H1 (cell line): ENCODE data around the gene KCTD15. TPM values are rescaled to one million over a fixed set of nuclear protein-coding genes. Genes with fewer than 3 reads are reported as not detected.

ENCODE experiments used
- CTCF ChIA-PET: fragments of 300-600 bp; sonication (Branson Sonifier 250); formaldehyde crosslinking; loops from one replicate; lab custom pipeline; 2021; ENCODE audit not compliant: partially characterized antibody; lab: Charles Lee
- POLR2A ChIA-PET: fragments of 300-600 bp; sonication (Branson Sonifier 250); formaldehyde crosslinking; loops from one replicate; lab custom pipeline; 2021; ENCODE audit warnings: inconsistent platforms; ENCODE audit not compliant: partially characterized antibody; lab: Charles Lee
- DNase-seq, 2 experiments: peaks; one replicate each; pipeline versions ENCODE4 v3.0.0 to v3.0.0-alpha.2; 2010 to 2022; ENCODE audit warnings: low spot score in 2 of 2, low read depth in 1 of 2, mixed read lengths in 1 of 2
- FAIRE-seq: peaks from 2 replicates; lab custom pipeline; 2011; peaks lifted over from hg19 to GRCh38; lab: Jason Lieb, UNC
- H2AFZ ChIP-seq: 2 replicates; pipeline ENCODE4 v1.8.1; 2012; ENCODE audit warnings: low read length, inconsistent platforms
- H2AK5ac ChIP-seq: 2 replicates; pipeline ENCODE4 v1.6.1; 2013; ENCODE audit warnings: low read depth, low read length
- H2BK120ac ChIP-seq: replicated peaks from 2 replicates; pipeline ENCODE3; 2013; ENCODE audit warnings: low read depth, low read length, inconsistent platforms
- H2BK12ac ChIP-seq: 2 replicates; pipeline ENCODE4 v1.6.1; 2013; ENCODE audit warnings: low read depth, low read length
- H2BK15ac ChIP-seq: 2 replicates; pipeline ENCODE4 v1.6.1; 2013; ENCODE audit warnings: low read length
- H2BK20ac ChIP-seq: 2 replicates; pipeline ENCODE4 v1.6.1; 2013; ENCODE audit warnings: low read length
- H2BK5ac ChIP-seq: 2 replicates; pipeline ENCODE4 v1.6.1; 2013; ENCODE audit warnings: low read depth, low read length
- H3K14ac ChIP-seq: 2 replicates; pipeline ENCODE4 v1.6.1; 2013; ENCODE audit warnings: inconsistent platforms; ENCODE audit not compliant: insufficient read length
- H3K18ac ChIP-seq: 2 replicates; pipeline ENCODE4 v1.6.1; 2013; ENCODE audit warnings: low read length; ENCODE audit errors: extremely low read depth
- H3K23ac ChIP-seq: 2 replicates; pipeline ENCODE4 v1.6.1; 2013; ENCODE audit warnings: inconsistent platforms; ENCODE audit not compliant: insufficient read length
- H3K23me2 ChIP-seq: 2 replicates; pipeline ENCODE4 v1.6.1; 2013; ENCODE audit warnings: low read depth, low read length
- H3K27ac ChIP-seq: 2 replicates; pipeline ENCODE4 v1.6.1; 2011; ENCODE audit warnings: low read depth, low read length, inconsistent platforms
- H3K27me3 ChIP-seq, 4 experiments: replicated peaks in 1 of 4; 1 replicate in 1 of 4; 2 replicates in 3 of 4; pipeline versions ENCODE4 v1.6.1 to v1.8.1; 2011 to 2013; ENCODE audit warnings: low read length in 3 of 4, mild to moderate bottlenecking in 3 of 4, inconsistent platforms in 2 of 4, mixed read lengths in 2 of 4, moderate library complexity in 1 of 4; ENCODE audit not compliant: control insufficient read depth in 3 of 4, insufficient read depth in 3 of 4; ENCODE audit errors: extremely low read depth in 1 of 4
- H3K36me3 ChIP-seq, 4 experiments: 2 replicates each; pipeline versions ENCODE4 v1.6.1 to v1.8.1; 2011 to 2013; ENCODE audit warnings: mild to moderate bottlenecking in 4 of 4, low read length in 3 of 4, moderate library complexity in 2 of 4, control low read depth in 1 of 4, inconsistent platforms in 1 of 4; ENCODE audit not compliant: insufficient read depth in 4 of 4, control insufficient read depth in 2 of 4
- H3K4ac ChIP-seq: replicated peaks from 2 replicates; pipeline ENCODE3; 2013; ENCODE audit warnings: low read length, low read depth, mixed read lengths, inconsistent platforms; ENCODE audit not compliant: insufficient read length
- H3K4me1 ChIP-seq, 4 experiments: replicated peaks in 1 of 4; 1 replicate in 1 of 4; 2 replicates in 3 of 4; pipeline versions ENCODE4 v1.6.1 to v1.8.1; 2011 to 2013; ENCODE audit warnings: low read length in 3 of 4, inconsistent platforms in 2 of 4, mixed read lengths in 1 of 4; ENCODE audit not compliant: insufficient read depth in 4 of 4, control insufficient read depth in 3 of 4
- H3K4me2 ChIP-seq, 2 experiments: 2 replicates each; pipeline versions ENCODE4 v1.6.1 to v1.8.1; 2011 to 2013; ENCODE audit warnings: low read depth in 2 of 2, low read length in 2 of 2, control low read depth in 1 of 2, inconsistent platforms in 1 of 2, mild to moderate bottlenecking in 1 of 2; ENCODE audit not compliant: insufficient read depth in 1 of 2
- H3K4me3 ChIP-seq, 4 experiments: fragments of 200-600, 300-600 bp in 1 of 4; sonication (generic), shearing (Covaris generic), sonication (Bioruptor Twin) in 1 of 4; 2 replicates each; pipeline versions ENCODE4 v1.5.1 to v1.8.1; 2011 to 2016; ENCODE audit warnings: low read length in 4 of 4, low read depth in 3 of 4, control low read depth in 2 of 4, inconsistent platforms in 2 of 4, mild to moderate bottlenecking in 2 of 4, mixed read lengths in 1 of 4, moderate library complexity in 1 of 4; ENCODE audit not compliant: insufficient read depth in 2 of 4; ENCODE audit errors: extremely low read depth in 1 of 4
- H3K56ac ChIP-seq: replicated peaks from 2 replicates; pipeline ENCODE3; 2013; ENCODE audit warnings: low read depth, mild to moderate bottlenecking, mixed read lengths, low read length, inconsistent platforms; ENCODE audit not compliant: insufficient read length
- H3K79me1 ChIP-seq: 2 replicates; pipeline ENCODE4 v1.6.1; 2013; ENCODE audit warnings: low read depth, low read length, control low read depth
- H3K79me2 ChIP-seq, 2 experiments: 2 replicates each; pipeline versions ENCODE4 v1.6.1 to v1.8.1; 2012 to 2013; ENCODE audit warnings: low read length in 2 of 2, mild to moderate bottlenecking in 2 of 2, inconsistent platforms in 1 of 2; ENCODE audit not compliant: insufficient read depth in 2 of 2, control insufficient read depth in 1 of 2
- H3K9ac ChIP-seq, 4 experiments: replicated peaks in 1 of 4; 1 replicate in 1 of 4; 2 replicates in 3 of 4; pipeline versions ENCODE4 v1.6.1 to v1.8.1; 2011 to 2013; ENCODE audit warnings: low read depth in 3 of 4, low read length in 3 of 4, control low read depth in 2 of 4, mild to moderate bottlenecking in 2 of 4, moderate library complexity in 2 of 4, inconsistent platforms in 1 of 4; ENCODE audit errors: extremely low read depth in 1 of 4
- H3K9me3 ChIP-seq, 2 experiments: 2 replicates each; pipeline versions ENCODE4 v1.6.1 to v1.8.1; 2012 to 2013; ENCODE audit warnings: mild to moderate bottlenecking in 2 of 2, moderate library complexity in 2 of 2, control low read depth in 1 of 2, inconsistent platforms in 1 of 2, low read depth in 1 of 2, low read length in 1 of 2, mixed read lengths in 1 of 2; ENCODE audit not compliant: insufficient read depth in 2 of 2
- H4K20me1 ChIP-seq, 2 experiments: replicated peaks in 1 of 2; 2 replicates each; pipeline versions ENCODE3 to v1.8.1; 2011 to 2013; ENCODE audit warnings: inconsistent platforms in 2 of 2, low read length in 2 of 2, mild to moderate bottlenecking in 1 of 2; ENCODE audit not compliant: insufficient read depth in 2 of 2, control insufficient read depth in 1 of 2
- H4K5ac ChIP-seq: 2 replicates; pipeline ENCODE4 v1.6.1; 2013; ENCODE audit warnings: low read length, low read depth, mixed read lengths, inconsistent platforms; ENCODE audit not compliant: insufficient read length
- H4K8ac ChIP-seq: 2 replicates; pipeline ENCODE4 v1.8.0; 2013; ENCODE audit warnings: mild to moderate bottlenecking, moderate library complexity, low read length, inconsistent platforms; ENCODE audit not compliant: insufficient read depth; ENCODE audit errors: extremely low read depth
- H4K91ac ChIP-seq: replicated peaks from 2 replicates; pipeline ENCODE3; 2013; ENCODE audit warnings: low read length, mixed read lengths, inconsistent platforms; ENCODE audit not compliant: insufficient read length
- SP4 ChIP-seq: IDR thresholded peaks from 2 replicates; pipeline ENCODE4 v1.6.1; 2012; ENCODE audit warnings: low read length, inconsistent platforms
- TBP ChIP-seq: IDR thresholded peaks from 2 replicates; pipeline ENCODE4 v1.6.1; 2011; ENCODE audit warnings: low read depth, low read length, improper control_type of control experiment
- WGBS, 2 experiments: shearing (Covaris generic) in 1 of 2; methylation state at CpG; one replicate each; pipeline versions ENCODE4 v1.1.6 to v1.1.7; 2013 to 2015; ENCODE audit warnings: low lambda C conversion rate in 2 of 2, mixed read lengths in 2 of 2, inconsistent platforms in 1 of 2, low coverage in 1 of 2, missing lambda C conversion rate in 1 of 2; ENCODE audit not compliant: insufficient replicate concordance in 2 of 2, insufficient coverage in 1 of 2, insufficient read length in 1 of 2; ENCODE audit errors: extremely low coverage in 1 of 2, missing lambda C conversion rate in 1 of 2; 5-methylcytosine and 5-hydroxymethylcytosine counted together
- polyA plus RNA-seq, 7 experiments: library from polyadenylated mRNA; depleted of rRNA in 3 of 7; stranded (reverse) in 5 of 7; unstranded in 2 of 7; fragments of >200 nt in 5 of 7; fragments of 200-250 nt in 2 of 7; gene quantifications; 1 replicate in 5 of 7; 2 replicates in 1 of 7; 4 replicates in 1 of 7; pipeline versions ENCODE4 v1.2.1 to v1.2.3, GENCODE V29; 2011 to 2013; ENCODE audit warnings: missing spikeins in 2 of 7, mixed read lengths in 2 of 7
- total RNA-seq: library from RNA; stranded (reverse); fragmentation: NEBNext Ultra II Directional; extraction: Animal tissue kit (Norgen Biotek cat#: 25700); gene quantifications from 2 replicates; pipeline ENCODE4 v1.2.1, GENCODE V29; 2021

The KCTD15 gene
- total and polyA plus RNA-seq, 2 of the 8 experiments (the other 6 are each of a cell fraction or from before 2014, with no cell fraction given) = 25.1 to 27.0 TPM

GRCh38 chr19:33773704-33774624 is 22.7 kb upstream of the KCTD15 start:
- H3K56ac ChIP-seq = no peak overlapping the region
- H4K5ac ChIP-seq = no peak overlapping the region
- no peak overlapping the region for H3K27ac ChIP-seq
- H3K14ac ChIP-seq = no peak overlapping the region
- no peaks in the 10 kb centered on the region for H3K79me1 ChIP-seq
- no peak overlapping the region for H2BK12ac ChIP-seq
- no peak overlapping the region for H2BK120ac ChIP-seq
- WGBS, 2 experiments = 91% methylated on average over 6 of the region's 6 CpGs; no CpG with 5 or more reads in 1 of the 2 experiments
- FAIRE-seq (no peak), DNase-seq (no peak)
- no peak overlapping the region for H2AK5ac ChIP-seq
- no peaks in the 10 kb centered on the region for H3K79me2 ChIP-seq
- peaks cover 0 to 2% (median 0%) of the 10 kb centered on the region in 4 experiments; a peak in 3 of 7 replicates for H3K27me3 ChIP-seq
- ChIA-PET POLR2A (no interaction called here), CTCF (interaction anchor here (1.0 to 1.7 kb wide), 3 partner anchors 17 to 358 kb away, joined by 3 to 6 read pairs (median 3); no protein-coding TSS in a partner anchor)
- H2AFZ ChIP-seq = no peak overlapping the region
- no peak overlapping the region for H3K4me2 ChIP-seq
- H3K36me3 ChIP-seq = peaks cover 0 to 5% (median 0%) of the 10 kb centered on the region in 4 experiments; a peak in 2 of 8 replicates
- no peak overlapping the region for H3K18ac ChIP-seq
- H3K4ac ChIP-seq = no peak overlapping the region
- no peaks in the 10 kb centered on the region for H3K9me3 ChIP-seq
- no peak overlapping the region for H3K23ac ChIP-seq
- peaks cover 8% of the 10 kb centered on the region; the same call in 1 of the 2 replicates for H3K23me2 ChIP-seq
- H4K8ac ChIP-seq = no peak overlapping the region
- H2BK15ac ChIP-seq = no peak overlapping the region
- no peak overlapping the region for H3K4me3 ChIP-seq
- H2BK5ac ChIP-seq = no peak overlapping the region
- peaks cover 4 to 15% of the 10 kb centered on the region in 2 experiments for H4K20me1 ChIP-seq
- no peak overlapping the region for H3K9ac ChIP-seq
- H2BK20ac ChIP-seq = no peak overlapping the region
- H4K91ac ChIP-seq = no peak overlapping the region
- H3K4me1 ChIP-seq = peaks cover 0 to 6% (median 4%) of the 10 kb centered on the region in 4 experiments; a peak in 4 of 7 replicates
- no peak for TF ChIP-seq SP4
- no peak for TF ChIP-seq TBP
